HepG2 (cell line): ENCODE results near the gene IPO5. TPM values are rescaled to one million over a fixed set of nuclear protein-coding genes. Genes with fewer than 3 reads are reported as not detected.

Experiments
- ATAC-seq: fragments of 200-7000 bp; cut with Tn5 transposase; 3 replicates; pipeline ENCODE4 v1.9.1; 2020; ENCODE audit warnings: mild to moderate bottlenecking, moderate library complexity
- BruUV-seq: library from RNA; stranded (reverse); fragments of 400-500 nt; replicated peaks from 2 replicates; lab custom pipeline; 2021; lab: Mats Ljungman, UMichigan
- CTCF ChIA-PET: fragments of 300-600 bp; formaldehyde crosslinking; extraction: SDS; loops from one replicate; lab custom pipeline; 2021; ENCODE audit warnings: low total read pairs, inconsistent platforms, low intra/inter-chr PET ratio; lab: Yijun Ruan, JAX
- POLR2A ChIA-PET: fragments of 350-600 bp; sonication (Branson Sonifier 250); formaldehyde crosslinking; loops from one replicate; lab custom pipeline; 2020; ENCODE audit warnings: antibody characterized with exemption, inconsistent platforms; lab: Yijun Ruan, JAX
- DNase-seq: peaks from one replicate; pipeline ENCODE4 v3.0.0-alpha.2; 2015; ENCODE audit warnings: low spot score
- FAIRE-seq: peaks from 3 replicates; lab custom pipeline; 2011; peaks lifted over from hg19 to GRCh38; lab: Jason Lieb, UNC
- H2AFZ ChIP-seq: one replicate; pipeline ENCODE4 v1.6.1; 2011; ENCODE audit warnings: low read length, inconsistent platforms
- H3K27ac ChIP-seq: fragments of 300-600 bp; 3 replicates; pipeline ENCODE4 v1.8.0; 2011; ENCODE audit warnings: mixed run types, mild to moderate bottlenecking, mixed read lengths, low read length, inconsistent platforms; ENCODE audit not compliant: insufficient read depth; ENCODE audit errors: extremely low read length
- H3K27me3 ChIP-seq, 2 experiments: fragments of 200-600 bp in 1 of 2; 2 replicates in 1 of 2; 3 replicates in 1 of 2; pipeline versions ENCODE4 v1.6.0 to v1.8.0; 2011; ENCODE audit warnings: low read length in 2 of 2, mild to moderate bottlenecking in 2 of 2, moderate library complexity in 2 of 2, inconsistent platforms in 1 of 2; ENCODE audit not compliant: insufficient read depth in 2 of 2, control insufficient read depth in 1 of 2
- H3K36me3 ChIP-seq, 2 experiments: fragments of 200-600 bp in 1 of 2; replicated peaks in 1 of 2; 2 replicates in 1 of 2; 3 replicates in 1 of 2; pipeline versions ENCODE4 v1.5.1 to v1.8.0; 2011; ENCODE audit warnings: low read length in 2 of 2, inconsistent platforms in 1 of 2; ENCODE audit not compliant: insufficient read depth in 2 of 2, control insufficient read depth in 1 of 2
- H3K4me1 ChIP-seq: 2 replicates; pipeline ENCODE4 v1.5.1; 2012; ENCODE audit warnings: low read length, inconsistent platforms; ENCODE audit not compliant: insufficient read depth
- H3K4me2 ChIP-seq: 2 replicates; pipeline ENCODE4 v1.6.0; 2011; ENCODE audit warnings: low read depth, low read length, inconsistent platforms
- H3K4me3 ChIP-seq, 3 experiments: fragments of 200-600 bp in 1 of 3; sonication (generic), shearing (Covaris generic) in 1 of 3; replicated peaks in 1 of 3; 2 replicates each; pipeline ENCODE4 v1.5.1; 2011 to 2016; ENCODE audit warnings: low read length in 3 of 3, inconsistent platforms in 2 of 3, low read depth in 2 of 3, mild to moderate bottlenecking in 2 of 3, control low read depth in 1 of 3, mixed read lengths in 1 of 3; ENCODE audit not compliant: insufficient read depth in 1 of 3
- H3K79me2 ChIP-seq: one replicate; pipeline ENCODE4 v1.6.1; 2011; ENCODE audit warnings: low read length, inconsistent platforms; ENCODE audit not compliant: insufficient read depth
- H3K9ac ChIP-seq: 2 replicates; pipeline ENCODE4 v1.6.0; 2011; ENCODE audit warnings: mild to moderate bottlenecking, low read depth, low read length, inconsistent platforms; ENCODE audit not compliant: insufficient read depth
- H3K9me3 ChIP-seq: 2 replicates; pipeline ENCODE4 v1.5.1; 2012; ENCODE audit warnings: mild to moderate bottlenecking, low read length
- H4K20me1 ChIP-seq: 2 replicates; pipeline ENCODE4 v1.6.0; 2011; ENCODE audit warnings: inconsistent platforms, mild to moderate bottlenecking, low read length, moderate library complexity; ENCODE audit not compliant: insufficient read depth
- ETV5 ChIP-seq: IDR thresholded peaks from 2 replicates; pipeline ENCODE4 v1.6.1; 2018; ENCODE audit warnings: missing biosample characterization, missing genetic modification reagents, inconsistent platforms, borderline replicate concordance
- ETV6 ChIP-seq: sonication (generic); formaldehyde crosslinking; conservative IDR thresholded peaks from 2 replicates; pipeline ENCODE4 v1.4.0; 2020; ENCODE audit warnings: missing genetic modification reagents
- GFI1 ChIP-seq: sonication (generic); formaldehyde crosslinking; IDR thresholded peaks from 2 replicates; pipeline ENCODE4 v1.5.0; 2020; ENCODE audit warnings: missing genetic modification reagents, mild to moderate bottlenecking, borderline replicate concordance
- NCOA5 ChIP-seq: sonication (generic); formaldehyde crosslinking; IDR thresholded peaks from 2 replicates; pipeline ENCODE4 v1.4.0; 2020; ENCODE audit warnings: missing genetic modification reagents
- PAXIP1 ChIP-seq: sonication (generic); formaldehyde crosslinking; conservative IDR thresholded peaks from 2 replicates; pipeline ENCODE4 v1.4.0; 2020; ENCODE audit warnings: mild to moderate bottlenecking, missing genetic modification reagents, moderate library complexity
- XBP1 ChIP-seq: sonication (generic); formaldehyde crosslinking; IDR thresholded peaks from 2 replicates; pipeline ENCODE4 v1.5.0; 2020; ENCODE audit warnings: missing genetic modification reagents
- ZBTB38 ChIP-seq: sonication (generic); formaldehyde crosslinking; IDR thresholded peaks from 2 replicates; pipeline ENCODE4 v1.5.1; 2020; ENCODE audit warnings: mild to moderate bottlenecking, missing genetic modification reagents
- ZBTB42 ChIP-seq: sonication (generic); formaldehyde crosslinking; IDR thresholded peaks from 2 replicates; pipeline ENCODE4 v1.5.0; 2020; ENCODE audit warnings: mild to moderate bottlenecking, missing genetic modification reagents
- ZNF276 ChIP-seq: sonication (generic); formaldehyde crosslinking; IDR thresholded peaks from 2 replicates; pipeline ENCODE4 v1.4.0; 2020; ENCODE audit warnings: mild to moderate bottlenecking, low read depth, missing genetic modification reagents
- ZNF484 ChIP-seq: sonication (generic); formaldehyde crosslinking; IDR thresholded peaks from 2 replicates; pipeline ENCODE4 v1.5.1; 2020; ENCODE audit warnings: mild to moderate bottlenecking, low read depth, missing genetic modification reagents, borderline replicate concordance
- ZNF790 ChIP-seq: sonication (generic); formaldehyde crosslinking; IDR thresholded peaks from 2 replicates; pipeline ENCODE4 v1.8.0; 2022; ENCODE audit warnings: missing genetic modification reagents, mild to moderate bottlenecking, borderline replicate concordance
- WGBS: methylation state at CpG from one replicate; pipeline ENCODE4 v1.1.6; 2017; ENCODE audit warnings: low lambda C conversion rate; 5-methylcytosine and 5-hydroxymethylcytosine counted together
- in situ Hi-C: cut with HindIII; loops from 2 replicates; pipeline ENCODE4 v1.10.0; 2017; ENCODE audit warnings: low pct_unique_long_range_greater_than_20kb; ENCODE audit not compliant: extremely low pct_ligation_motif_present
- intact Hi-C: fragments of 100-400 bp; cut with micrococcal nuclease; formaldehyde crosslinking; loops from one replicate; pipeline ENCODE4 v1.10.0; 2022; ENCODE audit not compliant: unreplicated experiment
- polyA plus RNA-seq, 8 experiments: library from polyadenylated mRNA; depleted of rRNA in 3 of 8; stranded (reverse) in 7 of 8; unstranded in 1 of 8; fragments of >200 nt; fragmentation: Illumina TruSeq in 4 of 8; extraction: Trizol in 4 of 8; gene quantifications; 2 replicates each; pipeline versions ENCODE4 v1.2.1 to v1.2.3, GENCODE V29; 2011 to 2016; ENCODE audit warnings: low read depth in 4 of 8, missing spikeins in 1 of 8, mixed read lengths in 1 of 8; ENCODE audit not compliant: insufficient read depth in 1 of 8
- total RNA-seq, 5 experiments: library from RNA; depleted of rRNA; stranded (reverse); fragments of >200 nt; fragmentation: Illumina TruSeq; extraction: Trizol; gene quantifications; 2 replicates each; pipeline ENCODE4 v1.2.3, GENCODE V29; 2016; ENCODE audit warnings: low read depth in 1 of 5

Gene IPO5
- total and polyA plus RNA-seq, 2 of the 13 experiments (the other 11 are each of a cell fraction or from before 2014, with no cell fraction given): 155 to 242 TPM

GRCh38 chr13:97904059-97904458 is 49.4 kb upstream of the IPO5 start:
- Histone ChIP-seq H2AFZ (no peak overlapping the region), H3K79me2 (no peaks in the 10 kb centered on the region), H3K36me3 (no peaks in the 10 kb centered on the region), H3K4me3 (no peak overlapping the region), H3K4me1 (no peaks in the 10 kb centered on the region), H3K9me3 (no peaks in the 10 kb centered on the region), H3K9ac (no peak overlapping the region), H3K27ac (no peak overlapping the region), H4K20me1 (no peaks in the 10 kb centered on the region), H3K4me2 (no peak overlapping the region), H3K27me3 (0 out of 5 replicates have a peak, but pooled peaks cover 0 to 1% of the 10 kb centered on the region in 2 experiments)
- POLR2A ChIA-PET: no interaction called here
- no TSS peak for BruUV-seq
- intact Hi-C loops: no loop called here
- no peak for DNase-seq
- WGBS: 35% methylated on average over 2 of the region's 2 CpGs
- no peak for TF ChIP-seq ZNF484 (CRISPR knock-in tag)
- no peak for TF ChIP-seq ZBTB38 (CRISPR knock-in tag)
- TF ChIP-seq NCOA5 (CRISPR knock-in tag): no peak
- no peak for TF ChIP-seq ZNF790 (CRISPR knock-in tag)
- no peak for TF ChIP-seq PAXIP1 (CRISPR knock-in tag)
- TF ChIP-seq ETV6 (CRISPR knock-in tag): no peak
- TF ChIP-seq ZNF276 (CRISPR knock-in tag): no peak
- TF ChIP-seq GFI1 (CRISPR knock-in tag): no peak
- no peak for TF ChIP-seq XBP1 (CRISPR knock-in tag)
- TF ChIP-seq ZBTB42 (CRISPR knock-in tag): no peak
- TF ChIP-seq ETV5 (CRISPR knock-in tag): no peak
- in situ Hi-C loops: no loop called here
- no peak for ATAC-seq
- FAIRE-seq: no peak
- CTCF ChIA-PET: no interaction called here
